Osteoblast (primary cell): ENCODE results near the gene CCDC91. TPM values are rescaled to one million over a fixed set of nuclear protein-coding genes. Genes with fewer than 3 reads are reported as not detected.

ENCODE experiments used
- DNase-seq: peaks from one replicate; pipeline ENCODE4 v3.0.0; 2011; ENCODE audit warnings: low spot score, mixed read lengths; ENCODE audit not compliant: insufficient read length; ENCODE audit errors: missing footprints
- H2AFZ ChIP-seq: 2 replicates; pipeline ENCODE4 v1.6.0; 2011; ENCODE audit warnings: mild to moderate bottlenecking, low read length
- H3K27ac ChIP-seq: 2 replicates; pipeline ENCODE4 v1.5.1; 2011; ENCODE audit warnings: mild to moderate bottlenecking, low read depth, low read length, moderate library complexity
- H3K27me3 ChIP-seq: 2 replicates; pipeline ENCODE4 v1.6.0; 2012; ENCODE audit warnings: mild to moderate bottlenecking, control low read depth, inconsistent platforms, low read length, moderate library complexity; ENCODE audit not compliant: insufficient read depth
- H3K36me3 ChIP-seq: 2 replicates; pipeline ENCODE4 v1.5.1; 2011; ENCODE audit warnings: mild to moderate bottlenecking, low read length, control low read depth, moderate library complexity; ENCODE audit not compliant: insufficient read depth
- H3K4me1 ChIP-seq: 2 replicates; pipeline ENCODE4 v1.5.1; 2011; ENCODE audit warnings: mild to moderate bottlenecking, low read length, control low read depth, moderate library complexity; ENCODE audit not compliant: insufficient read depth
- H3K4me2 ChIP-seq: 2 replicates; pipeline ENCODE4 v1.6.0; 2011; ENCODE audit warnings: mild to moderate bottlenecking, low read length; ENCODE audit not compliant: insufficient read depth
- H3K4me3 ChIP-seq: fragments of 200-600 bp; sonication (generic); 3 replicates; pipeline ENCODE4 v1.5.1; 2012; ENCODE audit warnings: mild to moderate bottlenecking, low read length, inconsistent platforms; ENCODE audit not compliant: insufficient read depth
- H3K79me2 ChIP-seq: 2 replicates; pipeline ENCODE4 v1.6.0; 2012; ENCODE audit warnings: mild to moderate bottlenecking, low read length, control low read depth, inconsistent platforms; ENCODE audit not compliant: insufficient read depth
- H3K9me3 ChIP-seq: 2 replicates; pipeline ENCODE4 v1.5.1; 2011; ENCODE audit warnings: low read depth, low read length, control low read depth
- H4K20me1 ChIP-seq: 2 replicates; pipeline ENCODE4 v1.6.0; 2012; ENCODE audit warnings: mild to moderate bottlenecking, low read length, control low read depth; ENCODE audit not compliant: insufficient read depth
- CTCF ChIP-seq: IDR thresholded peaks from 2 replicates; pipeline ENCODE4 v1.5.1; 2011; ENCODE audit warnings: mild to moderate bottlenecking, low read depth, low read length, moderate library complexity; ENCODE audit errors: extremely low read depth
- total RNA-seq: library from RNA; depleted of rRNA; stranded (reverse); fragments of >200 nt; gene quantifications from 2 replicates; pipeline ENCODE4 v1.2.3, GENCODE V29; 2012

Gene CCDC91
- total RNA-seq, 1 donor = 36.2 TPM

- H3K4me3 ChIP-seq = no peak overlapping the region
- no peak overlapping the region for H3K4me2 ChIP-seq
- H4K20me1 ChIP-seq = no peaks in the 10 kb centered on the region
- H3K9me3 ChIP-seq = no peaks in the 10 kb centered on the region
- H3K4me1 ChIP-seq = no peaks in the 10 kb centered on the region
- no peaks in the 10 kb centered on the region for H3K27me3 ChIP-seq
- H3K36me3 ChIP-seq = no peaks in the 10 kb centered on the region
- no peak for TF ChIP-seq CTCF
- DNase-seq = no peak
- H3K27ac ChIP-seq = no peak overlapping the region
- no peak overlapping the region for H2AFZ ChIP-seq
- H3K79me2 ChIP-seq = no peaks in the 10 kb centered on the region
Measured at GRCh38 chr12:28178775-28179174, 11.5 kb upstream of the CCDC91 start.

- H3K4me2 ChIP-seq = no peak overlapping the region
- no peak overlapping the region for H2AFZ ChIP-seq
- no peaks in the 10 kb centered on the region for H3K9me3 ChIP-seq
- H3K4me3 ChIP-seq = no peak overlapping the region
- H3K27ac ChIP-seq = no peak overlapping the region
- H4K20me1 ChIP-seq = no peaks in the 10 kb centered on the region
- no peaks in the 10 kb centered on the region for H3K36me3 ChIP-seq
- TF ChIP-seq CTCF = no peak
- H3K4me1 ChIP-seq = no peaks in the 10 kb centered on the region
- no peaks in the 10 kb centered on the region for H3K27me3 ChIP-seq
- no peaks in the 10 kb centered on the region for H3K79me2 ChIP-seq
- DNase-seq = no peak
Measured at GRCh38 chr12:28180786-28181185, 9.5 kb upstream of the CCDC91 start.

- DNase-seq = no peak
- TF ChIP-seq CTCF = no peak
- Histone ChIP-seq H3K4me2 (no peak overlapping the region), H2AFZ (no peak overlapping the region), H3K36me3 (no peaks in the 10 kb centered on the region), H3K27me3 (no peaks in the 10 kb centered on the region), H3K9me3 (no peaks in the 10 kb centered on the region), H3K79me2 (no peaks in the 10 kb centered on the region), H3K27ac (no peak overlapping the region), H4K20me1 (no peaks in the 10 kb centered on the region), H3K4me3 (no peak overlapping the region), H3K4me1 (no peaks in the 10 kb centered on the region)
Measured at GRCh38 chr12:28184375-28184774, 5.9 kb upstream of the CCDC91 start.

GRCh38 chr12:28186500-28186899 is 3.8 kb upstream of the CCDC91 start:
- H4K20me1 ChIP-seq = no peaks in the 10 kb centered on the region
- H3K27me3 ChIP-seq = no peaks in the 10 kb centered on the region
- no peak overlapping the region for H3K4me2 ChIP-seq
- no peak for DNase-seq
- H3K79me2 ChIP-seq = peaks cover 2% of the 10 kb centered on the region
- H3K9me3 ChIP-seq = no peaks in the 10 kb centered on the region
- H2AFZ ChIP-seq = no peak overlapping the region
- no peak for TF ChIP-seq CTCF
- peaks cover 8% of the 10 kb centered on the region for H3K4me1 ChIP-seq
- no peak overlapping the region for H3K27ac ChIP-seq
- H3K4me3 ChIP-seq = no peak overlapping the region
- no peaks in the 10 kb centered on the region for H3K36me3 ChIP-seq
